ENCODE results near the gene TNFRSF17.

Gene TNFRSF17

GRCh38 chr16:11972128-11972527, 7.1 kb downstream of the TNFRSF17 start:
- no peak for FAIRE-seq

- FAIRE-seq: no peak
Observed at GRCh38 chr16:11973070-11973469, 8.1 kb downstream of the TNFRSF17 start.

- FAIRE-seq: no peak
Observed at GRCh38 chr16:11976850-11977375, 11.9 kb downstream of the TNFRSF17 start.

GRCh38 chr16:11977376-11978041, 12.5 kb downstream of the TNFRSF17 start:
- no peak for FAIRE-seq

- no peak for FAIRE-seq
Observed at GRCh38 chr16:11978080-11978479, 13.1 kb downstream of the TNFRSF17 start.

- no peak for FAIRE-seq
Observed at GRCh38 chr16:11979013-11979672, 14.1 kb downstream of the TNFRSF17 start.

GRCh38 chr16:11980136-11980844, 15.3 kb downstream of the TNFRSF17 start:
- FAIRE-seq: no peak

- FAIRE-seq: no peak
Observed at GRCh38 chr16:11985250-11985649, 20.2 kb downstream of the TNFRSF17 start.

GRCh38 chr16:11986521-11987057, 21.6 kb downstream of the TNFRSF17 start:
- no peak for FAIRE-seq

GRCh38 chr16:11988258-11988978, 23.4 kb downstream of the TNFRSF17 start:
- no peak for FAIRE-seq

- no peak for FAIRE-seq
Observed at GRCh38 chr16:11990702-11991390, 25.8 kb downstream of the TNFRSF17 start.

GRCh38 chr16:11992008-11992584, 27.1 kb downstream of the TNFRSF17 start:
- no peak for FAIRE-seq

GRCh38 chr16:11992586-11993524, 27.8 kb downstream of the TNFRSF17 start:
- FAIRE-seq: no peak

- FAIRE-seq: no peak
Observed at GRCh38 chr16:11994143-11995119, 29.4 kb downstream of the TNFRSF17 start.

GRCh38 chr16:11996433-11997330, 31.7 kb downstream of the TNFRSF17 start:
- no peak for FAIRE-seq

- FAIRE-seq: no peak
Observed at GRCh38 chr16:12000032-12000431, 35.0 kb downstream of the TNFRSF17 start.

GRCh38 chr16:12002447-12003006, 37.5 kb downstream of the TNFRSF17 start:
- FAIRE-seq: no peak

GRCh38 chr16:12006637-12007036, 41.6 kb downstream of the TNFRSF17 start:
- no peak for FAIRE-seq

Measured in TTC549 (cell line).